ENCODE data around the gene REXO1. TPM values are rescaled to one million over a fixed set of nuclear protein-coding genes. Genes with fewer than 3 reads are reported as not detected.

Gene REXO1
- total and polyA plus RNA-seq, 2 donors (not counting 3 experiments of a cell fraction or from before 2014, with no cell fraction given): 41.1 to 56.9 TPM

GRCh38 chr19:1823539-1824251 is 24.6 kb downstream of the REXO1 start:
- BruUV-seq (replicated peaks): no TSS peak
- H3K4me2 ChIP-seq (ENCODE audit: insufficient read depth, low read length): no peak overlapping the region
- no peak overlapping the region for H3K27ac ChIP-seq (ENCODE audit: insufficient read depth, low read depth, low read length)
- intact Hi-C loops (cut with micrococcal nuclease): no loop called here
- peaks cover 4% of the 10 kb centered on the region for H3K79me2 ChIP-seq (ENCODE audit: control insufficient read depth, insufficient read depth, low read length)
- POLR2A ChIA-PET: no interaction called here
- H3K36me3 ChIP-seq (ENCODE audit: control insufficient read depth in 2 of 2, extremely low read depth in 1 of 2, insufficient read depth in 2 of 2, low read length in 2 of 2): peaks cover 0 to 45% of the 10 kb centered on the region in 2 experiments
- TF ChIP-seq FOS (IDR thresholded peaks at IDR 0.05; ENCODE audit: borderline replicate concordance, insufficient read depth, low read length) (no peak), POLR2A (IDR thresholded peaks at IDR 0.05; ENCODE audit: low read depth, low read length) (no peak), EZH2 (IDR thresholded peaks at IDR 0.05; ENCODE audit: borderline replicate concordance, low read depth, low read length, severe bottlenecking) (no peak)
- H3K27me3 ChIP-seq (ENCODE audit: control insufficient read depth in 2 of 2, insufficient read depth in 2 of 2, low read length in 2 of 2): no peaks in the 10 kb centered on the region
- H2AFZ ChIP-seq (ENCODE audit: low read depth, low read length): no peak overlapping the region
- no peak overlapping the region for H3K4me3 ChIP-seq (replicated peaks in 1 of 3; ENCODE audit: insufficient read depth in 1 of 3, low read depth in 1 of 3, low read length in 3 of 3)
- H3K4me1 ChIP-seq (ENCODE audit: control insufficient read depth, extremely low read depth, insufficient read depth, low read length): no peaks in the 10 kb centered on the region
- no peak overlapping the region for H3K9ac ChIP-seq (replicated peaks; ENCODE audit: extremely low read depth, insufficient read depth, low read length)
- FAIRE-seq (no peak), DNase-seq (ENCODE audit: low read depth, low spot score) (no peak)
- H3K9me3 ChIP-seq (replicated peaks; ENCODE audit: control insufficient read depth, insufficient read depth, low read length): no peaks in the 10 kb centered on the region
- dilution Hi-C loops (cut with MboI; ENCODE audit: extremely low pct_ligation_motif_present, low sequenced_read_pairs): no loop called here
- no peaks in the 10 kb centered on the region for H4K20me1 ChIP-seq (replicated peaks; ENCODE audit: control insufficient read depth, extremely low read depth, insufficient read depth, low read length)
- CTCF ChIA-PET: interaction anchor here (0.8 to 3.0 kb wide), 3 partner anchors 26 to 278 kb away, joined by 3 to 54 read pairs (median 6); no protein-coding TSS in a partner anchor
- no peaks in the 10 kb centered on the region for H3K9me1 ChIP-seq (replicated peaks; ENCODE audit: control insufficient read depth, extremely low read depth, insufficient read depth, low read length)

DNA sequence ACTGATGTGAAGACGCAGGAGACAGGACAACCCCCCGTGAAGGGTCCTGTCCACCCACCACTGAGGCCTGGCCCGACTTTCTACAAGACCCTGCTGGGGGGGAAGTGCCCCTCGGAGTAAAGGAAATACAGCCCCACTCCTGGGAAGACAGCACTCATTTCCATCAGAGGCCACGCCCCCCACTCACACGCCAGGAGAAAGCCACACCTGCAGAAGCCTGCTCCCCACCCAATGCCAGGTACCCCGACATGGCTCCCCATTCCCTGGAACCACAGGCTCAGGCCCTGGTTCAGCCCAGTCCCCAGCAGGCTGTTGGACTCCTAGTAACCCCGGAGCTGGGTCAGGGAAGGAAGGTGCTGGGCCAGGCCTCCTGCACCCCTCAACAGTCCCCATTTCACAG is 25.3 kb downstream of the REXO1 start:
- no peak for FAIRE-seq
- no peak for DNase-seq (ENCODE audit: low read depth, low spot score)
- ChIA-PET CTCF (interaction anchor here (0.8 to 2.5 kb wide), 2 partner anchors 151 to 277 kb away, joined by 3 to 6 read pairs; no protein-coding TSS in a partner anchor), POLR2A (no interaction called here)
- intact Hi-C loops (cut with micrococcal nuclease): no loop called here
- BruUV-seq (replicated peaks): no TSS peak
- TF ChIP-seq, protein P1, sequence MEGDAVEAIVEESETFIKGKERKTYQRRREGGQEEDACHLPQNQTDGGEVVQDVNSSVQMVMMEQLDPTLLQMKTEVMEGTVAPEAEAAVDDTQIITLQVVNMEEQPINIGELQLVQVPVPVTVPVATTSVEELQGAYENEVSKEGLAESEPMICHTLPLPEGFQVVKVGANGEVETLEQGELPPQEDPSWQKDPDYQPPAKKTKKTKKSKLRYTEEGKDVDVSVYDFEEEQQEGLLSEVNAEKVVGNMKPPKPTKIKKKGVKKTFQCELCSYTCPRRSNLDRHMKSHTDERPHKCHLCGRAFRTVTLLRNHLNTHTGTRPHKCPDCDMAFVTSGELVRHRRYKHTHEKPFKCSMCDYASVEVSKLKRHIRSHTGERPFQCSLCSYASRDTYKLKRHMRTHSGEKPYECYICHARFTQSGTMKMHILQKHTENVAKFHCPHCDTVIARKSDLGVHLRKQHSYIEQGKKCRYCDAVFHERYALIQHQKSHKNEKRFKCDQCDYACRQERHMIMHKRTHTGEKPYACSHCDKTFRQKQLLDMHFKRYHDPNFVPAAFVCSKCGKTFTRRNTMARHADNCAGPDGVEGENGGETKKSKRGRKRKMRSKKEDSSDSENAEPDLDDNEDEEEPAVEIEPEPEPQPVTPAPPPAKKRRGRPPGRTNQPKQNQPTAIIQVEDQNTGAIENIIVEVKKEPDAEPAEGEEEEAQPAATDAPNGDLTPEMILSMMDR (IDR thresholded peaks at IDR 0.05; ENCODE audit: extremely low read depth in 1 of 2, insufficient read depth in 1 of 2, low read depth in 1 of 2, low read length in 2 of 2): no peak
- TF ChIP-seq GATA2 (IDR thresholded peaks at IDR 0.05; ENCODE audit: insufficient read depth, insufficient read length, low read depth, low read length) (no peak), POLR2A (IDR thresholded peaks at IDR 0.05; ENCODE audit: low read depth, low read length) (no peak), JUN (IDR thresholded peaks at IDR 0.05; ENCODE audit: borderline replicate concordance, insufficient read depth, insufficient read length, low read depth) (no peak), MAX (IDR thresholded peaks at IDR 0.05; ENCODE audit: insufficient read depth, insufficient read length) (no peak), FOS (IDR thresholded peaks at IDR 0.05; ENCODE audit: borderline replicate concordance, insufficient read depth, low read length) (no peak), MYC (IDR thresholded peaks at IDR 0.05; ENCODE audit: low read depth, low read length) (no peak), POLR2AphosphoS5 (IDR thresholded peaks at IDR 0.05; ENCODE audit: insufficient read depth, low read depth, low read length) (no peak), EZH2 (IDR thresholded peaks at IDR 0.05; ENCODE audit: borderline replicate concordance, low read depth, low read length, severe bottlenecking) (no peak)
- H3K9me3 ChIP-seq (replicated peaks; ENCODE audit: control insufficient read depth, insufficient read depth, low read length): no peaks in the 10 kb centered on the region
- no peak overlapping the region for H3K9ac ChIP-seq (replicated peaks; ENCODE audit: extremely low read depth, insufficient read depth, low read length)
- H3K9me1 ChIP-seq (replicated peaks; ENCODE audit: control insufficient read depth, extremely low read depth, insufficient read depth, low read length): no peaks in the 10 kb centered on the region
- H3K79me2 ChIP-seq (ENCODE audit: control insufficient read depth, insufficient read depth, low read length): peaks cover 4% of the 10 kb centered on the region
- no peaks in the 10 kb centered on the region for H4K20me1 ChIP-seq (replicated peaks; ENCODE audit: control insufficient read depth, extremely low read depth, insufficient read depth, low read length)
- H3K27ac ChIP-seq (ENCODE audit: insufficient read depth, low read depth, low read length): no peak overlapping the region
- no peak overlapping the region for H3K4me3 ChIP-seq (replicated peaks in 1 of 3; ENCODE audit: insufficient read depth in 1 of 3, low read depth in 1 of 3, low read length in 3 of 3)
- H3K36me3 ChIP-seq (ENCODE audit: control insufficient read depth in 2 of 2, extremely low read depth in 1 of 2, insufficient read depth in 2 of 2, low read length in 2 of 2): peaks cover 0 to 52% of the 10 kb centered on the region in 2 experiments
- dilution Hi-C loops (cut with MboI; ENCODE audit: extremely low pct_ligation_motif_present, low sequenced_read_pairs): no loop called here
- no peak overlapping the region for H2AFZ ChIP-seq (ENCODE audit: low read depth, low read length)
- H3K4me1 ChIP-seq (ENCODE audit: control insufficient read depth, extremely low read depth, insufficient read depth, low read length): no peaks in the 10 kb centered on the region
- H3K4me2 ChIP-seq (ENCODE audit: insufficient read depth, low read length): no peak overlapping the region
- H3K27me3 ChIP-seq (ENCODE audit: control insufficient read depth in 2 of 2, insufficient read depth in 2 of 2, low read length in 2 of 2): no peaks in the 10 kb centered on the region

Measured in endothelial cell of umbilical vein (primary cell).